ENCODE measurements around the gene CFAP65.

DNA sequence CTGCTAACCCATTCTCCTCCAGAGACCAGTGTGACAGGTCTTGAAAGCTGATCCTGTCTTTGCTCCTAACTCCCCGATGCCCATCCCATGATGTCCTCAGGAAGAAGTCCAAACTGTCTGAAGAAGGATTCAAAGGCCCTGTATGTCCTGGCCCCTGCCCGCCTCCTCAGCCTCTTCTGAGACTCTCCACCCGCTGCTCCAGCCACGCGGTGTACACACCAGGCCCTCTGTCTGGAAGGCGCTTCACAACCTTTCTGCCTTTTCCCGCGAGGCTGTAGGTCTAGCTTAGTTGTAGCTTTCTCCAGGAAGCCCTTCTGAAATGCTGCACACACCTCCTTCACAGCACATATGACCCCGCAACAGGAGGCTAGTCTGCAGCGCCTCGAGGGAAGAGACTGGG, 24.6 kb downstream of the CFAP65 start:
- TF ChIP-seq, protein P1, sequence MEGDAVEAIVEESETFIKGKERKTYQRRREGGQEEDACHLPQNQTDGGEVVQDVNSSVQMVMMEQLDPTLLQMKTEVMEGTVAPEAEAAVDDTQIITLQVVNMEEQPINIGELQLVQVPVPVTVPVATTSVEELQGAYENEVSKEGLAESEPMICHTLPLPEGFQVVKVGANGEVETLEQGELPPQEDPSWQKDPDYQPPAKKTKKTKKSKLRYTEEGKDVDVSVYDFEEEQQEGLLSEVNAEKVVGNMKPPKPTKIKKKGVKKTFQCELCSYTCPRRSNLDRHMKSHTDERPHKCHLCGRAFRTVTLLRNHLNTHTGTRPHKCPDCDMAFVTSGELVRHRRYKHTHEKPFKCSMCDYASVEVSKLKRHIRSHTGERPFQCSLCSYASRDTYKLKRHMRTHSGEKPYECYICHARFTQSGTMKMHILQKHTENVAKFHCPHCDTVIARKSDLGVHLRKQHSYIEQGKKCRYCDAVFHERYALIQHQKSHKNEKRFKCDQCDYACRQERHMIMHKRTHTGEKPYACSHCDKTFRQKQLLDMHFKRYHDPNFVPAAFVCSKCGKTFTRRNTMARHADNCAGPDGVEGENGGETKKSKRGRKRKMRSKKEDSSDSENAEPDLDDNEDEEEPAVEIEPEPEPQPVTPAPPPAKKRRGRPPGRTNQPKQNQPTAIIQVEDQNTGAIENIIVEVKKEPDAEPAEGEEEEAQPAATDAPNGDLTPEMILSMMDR (optimal IDR thresholded peaks at IDR 0.05 in 1 of 3, IDR thresholded peaks at IDR 0.05 in 1 of 3, conservative IDR thresholded peaks at IDR 0.05 in 1 of 3; ENCODE audit: extremely low read depth in 1 of 3, insufficient read depth in 2 of 3, low read length in 3 of 3), result no peak
- TF ChIP-seq EZH2 (IDR thresholded peaks at IDR 0.05; ENCODE audit: low read length), result no peak

Measured in keratinocyte (primary cell).